ENCODE measurements around the gene CEBPG.

The CEBPG gene

GRCh38 chr19:33420821-33421220, 47.3 kb downstream of the CEBPG start:
- no peak for TF ChIP-seq CTCF (IDR thresholded peaks at IDR 0.05; ENCODE audit: low read depth, low read length, missing control alignments)
- H3K4me3 ChIP-seq (ENCODE audit: low read depth, low read length), result no peak overlapping the region
- no peak for DNase-seq (ENCODE audit: low read depth)

GRCh38 chr19:33421368-33421767, 47.9 kb downstream of the CEBPG start:
- DNase-seq (ENCODE audit: low read depth), result no peak
- no peak overlapping the region for H3K4me3 ChIP-seq (ENCODE audit: low read depth, low read length)
- no peak for TF ChIP-seq CTCF (IDR thresholded peaks at IDR 0.05; ENCODE audit: low read depth, low read length, missing control alignments)

- H3K4me3 ChIP-seq (ENCODE audit: low read depth, low read length), result no peak overlapping the region
- no peak for DNase-seq (ENCODE audit: low read depth)
- no peak for TF ChIP-seq CTCF (IDR thresholded peaks at IDR 0.05; ENCODE audit: low read depth, low read length, missing control alignments)
Measured at GRCh38 chr19:33422369-33423180, 49.1 kb downstream of the CEBPG start.

- TF ChIP-seq CTCF (IDR thresholded peaks at IDR 0.05; ENCODE audit: low read depth, low read length, missing control alignments), result no peak
Measured at GRCh38 chr19:33424181-33424580, 50.7 kb downstream of the CEBPG start.

GRCh38 chr19:33426621-33427361, 53.3 kb downstream of the CEBPG start:
- no peak for DNase-seq (ENCODE audit: low read depth)
- TF ChIP-seq CTCF (IDR thresholded peaks at IDR 0.05; ENCODE audit: low read depth, low read length, missing control alignments), result no peak

More at GRCh38 chr19:33424181-33424580, 50.7 kb downstream of the CEBPG start:
- no peak for DNase-seq (ENCODE audit: low read depth)
- no peak overlapping the region for H3K4me3 ChIP-seq (ENCODE audit: low read depth, low read length)

GRCh38 chr19:33427801-33428626, 54.5 kb downstream of the CEBPG start:
- no peak for DNase-seq (ENCODE audit: low read depth)
- TF ChIP-seq CTCF (IDR thresholded peaks at IDR 0.05; ENCODE audit: low read depth, low read length, missing control alignments), result no peak
- H3K4me3 ChIP-seq (ENCODE audit: low read depth, low read length), result no peak overlapping the region

More at GRCh38 chr19:33426621-33427361, 53.3 kb downstream of the CEBPG start:
- H3K4me3 ChIP-seq (ENCODE audit: low read depth, low read length), result no peak overlapping the region
